CD4-positive, alpha-beta T cell treated with Interleukin-21 for 1 hour (primary cell): ENCODE data around the gene HMG20A.

Source experiments
- DNase-seq: peaks from one replicate; pipeline ENCODE4 v3.0.0-alpha.2; 2020

Gene HMG20A

GRCh38 chr15:77430652-77431051, 10.0 kb downstream of the HMG20A start:
- DNase-seq: no peak

- no peak for DNase-seq
These were observed 16.1 kb downstream of the HMG20A start for GRCh38 chr15:77436822-77437221.

GRCh38 chr15:77437264-77437663, 16.6 kb downstream of the HMG20A start:
- no peak for DNase-seq

- DNase-seq: no peak
These were observed 19.8 kb downstream of the HMG20A start for GRCh38 chr15:77440378-77440999.

- no peak for DNase-seq
These were observed 26.2 kb downstream of the HMG20A start for GRCh38 chr15:77446840-77447390.

GRCh38 chr15:77454265-77454664, 33.6 kb downstream of the HMG20A start:
- DNase-seq: no peak

- DNase-seq: no peak
These were observed 34.3 kb downstream of the HMG20A start for GRCh38 chr15:77454951-77455350.

- no peak for DNase-seq
These were observed 35.1 kb downstream of the HMG20A start for GRCh38 chr15:77455696-77456321.

GRCh38 chr15:77456746-77457145, 36.1 kb downstream of the HMG20A start:
- no peak for DNase-seq

GRCh38 chr15:77457191-77457904, 36.7 kb downstream of the HMG20A start:
- DNase-seq: no peak

- DNase-seq: no peak
These were observed 37.2 kb downstream of the HMG20A start for GRCh38 chr15:77457905-77458265.

GRCh38 chr15:77459031-77459430, 38.3 kb downstream of the HMG20A start:
- DNase-seq: no peak

- DNase-seq: no peak
These were observed 40.8 kb downstream of the HMG20A start for GRCh38 chr15:77461486-77461885.

- DNase-seq: no peak
These were observed 43.6 kb downstream of the HMG20A start for GRCh38 chr15:77464129-77464865.

GRCh38 chr15:77466521-77466920, 45.8 kb downstream of the HMG20A start:
- DNase-seq: no peak

- no peak for DNase-seq
These were observed 48.2 kb downstream of the HMG20A start for GRCh38 chr15:77468896-77469295.

- no peak for DNase-seq
These were observed 49.5 kb downstream of the HMG20A start for GRCh38 chr15:77470235-77470634.

GRCh38 chr15:77473328-77473727, 52.6 kb downstream of the HMG20A start:
- DNase-seq: no peak

- no peak for DNase-seq
These were observed 53.8 kb downstream of the HMG20A start for GRCh38 chr15:77474310-77474988.

- DNase-seq: no peak
These were observed 54.3 kb downstream of the HMG20A start for GRCh38 chr15:77475001-77475400.

GRCh38 chr15:77475898-77476297, 55.2 kb downstream of the HMG20A start:
- DNase-seq: no peak

- no peak for DNase-seq
These were observed 56.3 kb downstream of the HMG20A start for GRCh38 chr15:77476995-77477394.

GRCh38 chr15:77478051-77478450, 57.4 kb downstream of the HMG20A start:
- DNase-seq: no peak
